SKM-1 (cell line): ENCODE measurements around the gene ATP8A2.

ENCODE experiments used
- DNase-seq: peaks from one replicate; lab custom pipeline; 2025; ENCODE audit not compliant: unreplicated experiment; lab: John Stamatoyannopoulos, UW

The ATP8A2 gene

DNA sequence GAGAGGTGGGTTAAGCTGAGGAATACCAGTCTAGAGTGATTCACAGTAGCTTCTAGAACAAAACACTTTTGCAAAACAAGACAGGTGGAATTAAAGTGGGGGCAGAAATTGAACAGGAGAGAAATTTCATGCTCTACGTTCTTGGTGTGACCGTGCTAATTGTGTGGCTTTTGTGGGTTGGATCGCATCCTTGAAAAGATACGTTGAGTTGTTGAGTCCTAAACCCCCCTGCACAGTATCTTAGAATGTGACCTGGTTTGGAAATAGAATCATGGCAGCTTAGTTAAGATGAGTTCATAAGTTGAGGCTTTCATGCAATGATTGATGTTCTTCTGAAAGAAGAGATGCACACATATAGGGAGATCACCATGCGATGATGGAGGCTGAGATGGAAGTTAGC lies 308.2 kb downstream of the ATP8A2 start:
- DNase-seq = no peak

DNA sequence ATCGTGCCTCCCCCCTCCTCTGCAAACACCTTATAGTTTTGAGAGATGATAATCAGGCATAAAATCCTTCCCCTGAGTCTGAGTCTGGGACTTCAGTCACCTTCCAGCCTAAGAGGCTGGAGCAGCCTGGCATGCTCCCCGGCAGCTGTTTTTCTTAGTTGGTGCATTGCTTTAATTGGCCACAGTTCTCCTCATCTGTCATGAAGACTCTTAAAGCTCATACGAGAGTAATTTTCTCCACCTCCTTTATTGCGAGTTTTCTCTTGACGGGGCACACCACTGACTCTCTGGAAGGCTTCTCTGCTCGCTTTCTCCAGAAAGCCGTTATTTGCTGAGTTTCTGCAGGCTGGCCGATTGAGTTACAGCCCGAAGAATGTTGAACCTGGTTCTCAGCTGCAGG lies 310.5 kb downstream of the ATP8A2 start:
- DNase-seq = no peak

DNA sequence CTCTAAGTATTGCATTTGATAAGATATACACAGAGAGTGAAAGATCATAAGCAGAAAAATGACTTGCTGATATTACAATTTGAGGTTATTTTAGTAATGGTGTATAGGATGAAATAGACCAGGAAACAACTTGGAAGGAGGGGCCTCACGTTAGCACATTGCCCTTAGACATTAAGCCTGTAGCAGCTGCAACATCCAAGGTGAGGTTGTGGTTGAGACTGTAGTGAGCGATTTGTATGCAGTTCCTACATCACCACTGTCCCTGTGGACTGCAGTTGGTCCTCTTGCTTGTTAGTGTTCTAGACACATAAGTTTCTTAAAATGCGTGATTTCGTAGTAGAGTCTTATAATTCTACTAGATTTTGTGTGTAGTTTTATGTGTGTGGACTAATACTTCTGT lies 311.3 kb downstream of the ATP8A2 start:
- no peak for DNase-seq

DNA sequence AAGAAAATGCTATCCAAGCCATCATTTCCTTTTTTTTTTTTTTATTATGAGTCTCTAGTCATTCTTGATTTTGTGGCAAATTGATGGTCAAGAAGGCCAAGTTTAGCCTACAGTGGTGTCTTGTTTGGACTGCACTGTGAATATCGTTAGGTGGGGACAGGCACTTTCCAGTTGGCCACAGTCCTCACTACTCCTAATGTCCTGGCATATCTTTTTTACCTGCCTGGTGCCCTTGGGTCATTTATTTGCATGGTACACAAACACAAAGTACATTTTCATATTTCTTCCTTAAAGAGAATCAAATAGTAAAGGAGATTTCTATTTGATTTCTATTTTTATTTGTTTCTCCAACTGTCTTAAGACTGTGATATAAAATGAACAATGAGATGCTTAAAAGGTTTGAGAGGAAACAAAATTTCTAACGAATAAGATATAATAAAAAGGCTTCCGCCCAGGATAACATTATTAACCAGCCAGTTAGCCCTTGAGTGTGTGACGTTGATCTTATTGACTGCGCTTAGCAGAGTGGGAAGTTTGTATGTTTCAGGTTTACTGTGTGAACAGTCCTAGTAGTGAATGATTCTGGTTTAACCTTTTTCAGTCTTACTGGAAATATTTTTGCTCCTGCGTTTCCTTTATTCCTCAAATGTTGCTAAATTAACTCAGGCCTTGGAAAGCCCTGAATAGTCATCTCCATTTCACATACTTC lies 312.0 kb downstream of the ATP8A2 start:
- no peak for DNase-seq

DNA sequence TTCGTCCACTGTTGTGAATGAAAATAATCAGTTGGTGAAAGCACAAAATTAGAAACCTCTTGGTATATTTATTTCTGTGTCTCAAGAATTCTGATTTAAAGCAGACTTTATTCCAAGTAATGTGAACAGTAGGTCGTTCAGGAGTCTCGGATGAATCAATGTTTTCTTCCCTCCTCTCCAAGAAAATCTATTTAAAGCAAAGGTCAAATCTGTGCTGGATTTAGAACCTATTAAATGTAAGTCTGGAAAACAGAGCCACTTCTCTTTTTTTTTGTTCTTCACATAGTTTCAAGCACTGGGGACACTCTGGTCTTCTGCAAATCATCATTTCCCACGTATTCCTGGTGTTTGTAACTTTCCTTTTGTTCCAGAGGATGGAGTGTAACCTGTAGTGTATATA lies 312.7 kb downstream of the ATP8A2 start:
- DNase-seq = no peak

DNA sequence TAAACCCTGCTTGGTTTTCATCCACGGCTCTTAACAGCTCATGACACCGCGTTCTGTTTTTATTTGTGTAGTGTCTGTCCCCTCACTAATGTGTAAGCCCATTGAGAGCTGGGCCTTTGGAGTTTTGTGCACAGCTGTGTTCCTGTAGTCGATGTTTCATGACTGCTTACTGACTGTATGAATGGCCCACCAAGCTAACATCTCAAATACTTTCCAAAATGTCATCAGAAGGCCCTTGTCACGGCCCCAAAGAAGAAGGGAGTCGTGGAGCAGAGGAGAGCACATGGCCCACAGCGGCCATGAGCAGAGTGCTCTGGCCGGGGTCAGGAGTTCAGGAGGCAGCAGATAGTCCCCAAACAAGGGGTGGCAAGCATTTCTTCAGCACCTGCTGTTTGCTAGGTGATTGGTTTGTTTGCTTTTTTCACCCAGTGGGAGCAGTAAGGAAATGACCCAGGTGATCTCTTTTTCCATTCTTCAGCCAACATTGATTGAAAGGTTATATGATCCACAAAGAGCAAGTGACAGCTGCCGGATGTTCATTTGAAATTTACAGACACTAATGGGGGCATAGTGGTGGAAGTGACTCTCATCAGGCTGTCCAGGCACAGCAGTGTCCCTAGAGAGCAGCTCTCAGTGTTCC lies 315.2 kb downstream of the ATP8A2 start:
- no peak for DNase-seq

DNA sequence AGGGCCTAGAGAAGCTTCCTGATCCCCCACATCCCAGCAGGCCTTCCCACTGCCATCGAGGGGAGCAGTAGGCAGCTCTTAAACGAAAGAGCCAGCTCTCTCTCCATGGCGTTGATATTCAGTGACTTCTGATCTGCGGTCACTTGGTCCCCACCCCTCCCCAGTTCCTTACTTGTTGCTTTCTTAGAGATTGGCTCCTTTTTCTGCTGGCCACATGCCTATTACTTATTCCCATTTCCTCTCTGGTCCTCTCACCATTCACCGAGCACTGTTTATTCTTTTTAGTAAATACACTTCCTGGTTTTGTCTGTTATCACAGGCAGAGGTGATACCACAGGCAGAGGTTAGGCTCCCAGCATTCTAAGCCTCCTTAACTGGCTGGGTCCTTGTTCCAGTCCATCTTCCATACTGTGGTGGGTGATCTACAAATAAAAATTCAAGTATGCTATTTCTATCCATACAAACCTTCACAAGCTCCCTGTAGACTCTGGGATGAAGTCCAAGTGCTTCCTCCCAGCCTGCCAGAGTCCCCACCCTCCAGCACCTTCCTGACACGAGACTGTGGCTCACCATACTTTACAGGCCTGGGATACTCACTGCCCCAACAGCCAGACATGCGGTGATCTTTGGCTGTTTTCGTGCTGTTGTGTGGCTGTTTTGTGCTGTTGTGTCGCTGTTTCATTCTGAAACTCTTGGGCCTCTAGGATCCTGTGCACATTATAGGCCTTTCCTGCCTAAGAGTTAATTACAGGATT lies 315.9 kb downstream of the ATP8A2 start:
- DNase-seq = no peak

DNA sequence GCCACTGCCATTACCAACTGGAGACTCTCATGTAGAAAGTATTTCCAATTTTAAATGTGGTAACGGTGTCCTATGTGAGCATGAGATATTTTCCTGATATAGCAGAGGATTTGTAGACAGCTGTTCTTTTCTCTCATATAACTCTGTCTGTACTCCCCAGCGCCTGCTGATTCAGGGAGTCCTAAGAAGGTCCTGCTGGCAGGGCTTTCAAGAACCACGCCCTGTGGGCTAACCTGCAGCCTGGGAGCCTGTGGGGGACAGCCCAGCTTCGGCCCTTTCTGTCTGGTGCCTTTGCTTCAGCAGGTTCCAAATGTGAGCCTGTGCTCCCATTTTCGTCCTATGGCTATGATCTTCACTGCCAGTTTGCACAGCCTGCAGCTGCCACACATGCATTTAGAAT lies 316.8 kb downstream of the ATP8A2 start:
- no peak for DNase-seq

DNA sequence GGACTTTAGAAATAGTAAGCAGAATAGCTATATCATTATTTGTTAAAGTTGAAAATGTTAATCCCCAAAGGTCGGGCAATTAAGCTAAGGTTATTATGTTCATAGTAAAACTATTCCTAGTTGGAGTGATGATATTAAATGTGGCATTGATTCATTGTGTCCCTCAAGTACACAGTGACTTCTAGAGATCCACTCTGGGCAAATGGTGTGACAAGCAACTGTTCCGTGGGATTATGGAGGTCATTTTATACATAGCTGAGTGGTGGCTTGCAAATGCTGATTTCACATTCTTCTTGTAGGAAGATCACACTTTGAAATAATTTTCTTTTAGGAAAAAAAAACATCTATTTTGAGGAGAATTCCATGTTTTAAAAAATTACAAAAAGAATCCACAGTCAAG lies 317.8 kb downstream of the ATP8A2 start:
- no peak for DNase-seq

DNA sequence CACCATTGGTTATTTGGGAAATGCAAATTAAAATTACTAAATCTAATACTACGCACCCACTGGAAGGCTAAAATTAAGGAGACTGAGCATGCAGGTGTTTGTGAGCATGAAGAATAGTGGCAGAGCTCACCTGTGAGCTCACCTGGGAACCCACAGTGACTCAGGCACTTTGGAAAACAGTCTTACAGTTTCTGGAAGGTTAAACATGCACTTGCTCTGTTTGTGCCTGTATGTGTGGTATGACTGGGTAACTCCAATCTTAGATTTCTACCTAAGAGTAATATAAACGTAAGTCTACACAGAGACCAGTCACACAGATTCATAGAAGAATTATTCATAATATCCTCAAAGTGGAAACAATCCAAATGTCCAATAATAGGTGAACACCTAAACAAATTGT lies 318.8 kb downstream of the ATP8A2 start:
- no peak for DNase-seq

DNA sequence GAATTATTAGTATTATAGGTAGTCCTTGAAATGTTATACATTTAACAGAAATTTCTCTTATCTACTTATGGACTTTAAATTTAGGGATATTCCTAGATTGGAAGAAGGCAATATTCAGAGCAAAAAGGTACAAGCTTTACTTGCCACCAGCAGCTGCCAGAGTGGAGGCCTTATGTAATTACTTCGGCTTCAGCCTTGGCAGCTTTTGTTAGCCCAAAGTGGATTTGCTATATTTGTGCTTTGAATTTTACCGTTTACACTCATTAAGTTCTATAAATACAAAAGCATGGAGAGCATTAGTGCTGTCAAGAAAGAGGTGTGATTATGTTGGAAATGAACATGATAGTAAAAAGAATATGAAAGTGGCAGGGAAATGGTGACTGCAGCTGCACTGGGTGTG lies 319.9 kb downstream of the ATP8A2 start:
- DNase-seq = no peak

DNA sequence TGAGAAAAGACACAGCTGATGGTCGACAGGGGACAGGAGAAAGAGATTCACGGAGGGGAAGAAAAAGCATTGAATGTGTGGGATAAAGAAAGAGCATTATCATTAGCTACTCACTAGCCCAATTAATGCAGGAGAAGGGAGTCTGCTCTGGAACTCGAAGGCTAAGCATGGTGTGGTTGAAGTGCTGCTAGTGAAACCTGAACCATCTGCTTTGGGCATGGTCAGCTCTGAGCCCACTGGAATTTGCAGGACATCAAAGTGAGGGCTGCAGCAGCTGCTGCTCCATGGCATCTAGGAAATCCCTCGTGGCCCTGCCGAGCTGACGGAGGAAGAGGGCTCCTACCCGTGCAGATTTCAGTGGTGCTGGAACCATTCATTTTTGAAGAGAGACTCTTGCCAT lies 320.3 kb downstream of the ATP8A2 start:
- DNase-seq = no peak

DNA sequence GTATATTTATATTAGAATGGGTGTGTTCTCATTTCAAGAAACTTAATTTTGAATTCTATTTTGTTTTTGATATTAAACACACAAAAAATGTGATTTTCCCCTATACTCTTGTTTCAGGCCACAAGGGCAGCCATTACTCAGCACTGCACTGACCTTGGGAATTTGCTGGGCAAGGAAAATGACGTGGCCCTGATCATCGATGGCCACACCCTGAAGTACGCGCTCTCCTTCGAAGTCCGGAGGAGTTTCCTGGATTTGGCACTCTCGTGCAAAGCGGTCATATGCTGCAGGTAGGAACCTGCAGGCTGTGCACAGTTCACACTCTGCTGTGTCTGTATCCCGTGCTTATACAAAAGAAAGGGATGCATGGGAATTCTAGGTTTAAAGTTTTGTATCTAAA lies 327.3 kb downstream of the ATP8A2 start:
- DNase-seq = no peak

DNA sequence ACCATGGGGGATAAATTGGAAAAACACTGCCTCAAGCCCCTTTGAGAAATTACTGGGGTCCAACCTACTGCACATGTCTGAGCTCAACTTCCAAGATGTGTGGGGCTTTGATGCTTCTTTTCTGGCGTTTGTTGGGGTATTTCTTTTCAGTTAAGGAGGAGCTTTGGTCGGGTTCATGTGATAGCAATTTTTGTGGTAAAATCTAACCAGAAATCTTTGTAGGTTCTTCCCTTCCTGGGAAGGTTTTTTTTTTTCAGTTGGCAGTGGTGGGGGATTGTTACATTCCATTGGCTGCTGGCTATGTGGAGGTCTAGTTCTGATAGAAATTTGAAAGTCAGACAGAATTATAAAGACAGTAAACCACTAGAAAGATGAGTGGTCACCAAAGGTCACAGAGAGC lies 327.8 kb downstream of the ATP8A2 start:
- no peak for DNase-seq

DNA sequence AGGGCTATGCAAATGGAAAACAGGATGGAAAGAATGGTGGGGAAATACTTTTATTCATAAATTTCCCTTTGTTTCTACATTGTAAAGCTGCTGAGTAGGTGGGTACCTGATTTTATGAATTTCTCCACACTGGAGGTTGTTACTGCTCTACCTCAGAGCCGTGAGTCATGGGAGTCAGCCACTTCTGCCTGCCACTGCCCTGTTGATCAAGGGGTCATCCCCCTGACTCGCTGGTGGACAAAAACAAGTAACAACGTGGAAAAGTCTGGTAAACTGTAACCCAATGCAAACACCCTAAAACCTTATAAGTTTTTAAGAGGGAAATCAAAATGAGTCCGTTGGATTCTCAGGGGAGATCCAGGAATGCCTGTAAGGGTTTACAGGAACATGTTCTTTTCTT lies 329.5 kb downstream of the ATP8A2 start:
- no peak for DNase-seq

DNA sequence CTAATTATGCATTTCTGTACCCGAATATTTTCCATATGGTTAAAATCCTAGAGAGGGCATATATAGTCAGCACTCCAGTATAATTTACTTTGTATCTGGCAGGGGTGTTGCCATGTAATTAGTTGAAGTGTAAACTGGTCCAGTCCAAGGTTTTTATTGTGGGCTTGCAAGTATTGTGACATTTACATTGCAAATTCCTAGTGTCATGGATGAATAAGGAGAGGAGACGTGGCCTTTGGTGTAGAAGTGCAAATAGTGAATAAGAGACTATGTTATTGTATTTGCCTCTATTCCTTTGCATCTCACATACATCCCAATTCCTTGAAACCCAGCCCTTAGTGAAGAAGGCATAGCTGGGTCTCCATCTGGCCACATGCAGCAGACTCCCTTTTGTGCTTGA lies 330.6 kb downstream of the ATP8A2 start:
- DNase-seq = no peak

DNA sequence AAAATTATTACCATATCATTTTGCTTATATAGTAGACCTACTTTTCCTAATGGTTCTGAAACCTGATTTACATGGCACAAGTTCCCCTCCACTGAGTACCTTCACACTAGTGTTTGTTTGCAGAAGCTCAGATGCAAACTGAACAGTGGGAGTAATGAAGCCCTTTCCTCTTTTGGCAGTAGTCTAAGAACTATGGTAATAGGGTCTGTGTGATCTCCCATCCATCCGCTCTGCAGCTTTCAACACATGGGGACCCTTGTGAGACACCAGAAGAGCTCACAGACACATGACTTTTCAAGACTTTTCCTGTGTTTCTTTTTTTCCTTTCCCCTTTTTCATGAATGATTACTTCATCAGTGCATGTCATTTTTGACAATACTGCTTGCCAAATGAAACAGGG lies 336.0 kb downstream of the ATP8A2 start:
- DNase-seq = no peak

DNA sequence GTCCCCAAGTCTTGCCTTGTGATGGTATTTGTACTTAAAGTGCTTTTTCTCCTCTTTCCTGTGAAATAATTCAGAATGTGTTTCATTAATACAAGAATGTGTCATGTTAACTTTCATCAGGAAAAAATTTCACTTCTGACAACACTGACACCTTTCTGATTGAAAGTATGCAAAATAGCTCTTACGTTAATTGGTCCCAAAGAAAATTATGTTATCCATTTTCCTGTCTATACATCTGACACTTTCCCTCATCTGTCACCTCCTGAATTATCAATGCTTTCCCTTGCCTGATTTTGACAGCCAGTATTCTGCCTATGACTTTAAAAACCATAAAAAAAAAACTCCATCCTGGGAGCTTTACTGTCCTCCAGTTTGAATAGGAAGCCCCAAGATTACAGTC lies 336.5 kb downstream of the ATP8A2 start:
- no peak for DNase-seq

DNA sequence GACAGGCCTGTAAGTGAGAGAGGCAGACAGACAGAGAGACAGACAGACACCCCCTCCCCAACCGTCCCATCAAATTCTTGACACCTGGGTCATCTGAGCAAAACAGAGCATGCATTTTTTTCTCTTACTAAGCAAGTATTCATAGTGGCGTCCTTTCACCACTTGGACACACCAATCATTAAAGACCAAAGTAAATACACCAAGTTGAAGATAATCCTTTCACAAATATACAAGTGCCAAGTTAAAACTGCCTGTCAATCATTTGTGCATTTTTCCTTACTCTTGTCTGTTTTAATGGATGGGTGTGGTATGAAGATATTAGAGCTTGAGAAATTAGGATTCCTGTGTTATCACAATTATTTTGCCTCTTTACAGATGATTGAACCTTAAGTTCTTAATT lies 337.3 kb downstream of the ATP8A2 start:
- no peak for DNase-seq

DNA sequence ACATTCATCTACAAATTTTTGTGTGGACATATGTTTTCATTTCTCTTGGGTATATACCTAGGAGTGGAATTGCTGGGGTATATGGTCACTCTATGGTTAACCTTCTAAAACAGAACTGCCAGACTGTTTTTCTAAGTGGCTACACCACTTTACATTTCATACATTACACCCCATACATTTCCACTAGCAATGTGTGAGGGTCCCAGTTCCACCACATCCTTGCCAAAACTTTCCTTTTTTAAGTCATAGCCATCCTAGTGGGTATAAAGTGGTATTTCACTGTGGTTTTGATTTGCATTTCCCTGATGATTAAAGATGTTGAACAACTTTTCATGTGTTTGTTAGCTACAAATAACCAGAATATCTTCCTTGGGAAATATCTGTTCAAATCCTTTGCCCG lies 344.0 kb downstream of the ATP8A2 start:
- no peak for DNase-seq

DNA sequence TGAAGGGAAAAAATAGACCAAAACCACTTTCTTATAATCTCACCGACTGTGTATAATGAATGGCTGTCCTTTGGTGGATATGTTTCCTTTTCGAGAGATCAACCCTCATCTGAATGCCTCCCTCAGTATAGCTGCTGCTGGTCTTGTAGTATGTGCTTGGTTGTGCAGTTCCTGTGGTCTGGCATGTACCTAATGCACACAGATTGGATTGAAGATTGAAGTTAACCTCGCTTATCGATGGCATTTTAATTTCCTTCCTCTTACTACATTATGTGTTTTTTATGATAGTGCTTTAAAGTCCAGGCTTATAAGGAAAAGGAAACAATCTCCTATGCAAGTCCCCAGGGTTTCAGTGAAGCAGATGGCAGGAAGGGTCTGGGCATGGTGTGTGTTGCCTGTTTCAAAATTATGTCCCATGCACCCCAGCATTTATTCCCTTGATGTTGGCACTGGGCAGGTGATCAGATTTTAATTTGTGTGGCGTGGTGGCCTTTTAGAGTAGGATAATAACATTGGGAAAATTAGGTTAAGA lies 346.0 kb downstream of the ATP8A2 start:
- no peak for DNase-seq

DNA sequence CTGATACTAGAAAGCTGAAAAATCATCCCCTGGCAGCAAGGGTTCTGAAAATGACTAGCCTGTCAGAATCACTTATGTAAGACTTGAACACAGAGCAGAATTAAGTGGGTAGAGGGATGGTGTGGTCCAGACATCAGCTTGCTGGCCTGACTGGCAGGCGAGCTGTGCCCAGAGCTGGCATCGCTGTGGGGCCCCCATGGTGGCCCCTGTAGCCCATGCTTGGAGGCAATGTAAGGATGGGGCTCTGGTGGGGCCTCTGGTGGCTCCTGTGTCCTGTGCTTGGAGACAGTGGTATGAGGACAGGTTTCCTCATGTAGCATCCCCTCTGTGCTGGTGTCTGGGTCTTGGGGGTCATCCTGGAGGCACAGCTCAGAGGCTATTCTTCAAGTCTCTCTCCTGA lies 347.9 kb downstream of the ATP8A2 start:
- no peak for DNase-seq
